Gastroesophageal sphincter (tissue), 4 donors: Measurements from ENCODE around the gene CCDC159. TPM values are rescaled to one million over a fixed set of nuclear protein-coding genes. Genes with fewer than 3 reads are reported as not detected.

ENCODE experiments used
- ATAC-seq: fragments of 150-250 bp; one replicate; pipeline ENCODE4 v1.9.1; 2016; ENCODE audit warnings: mild to moderate bottlenecking, moderate library complexity
- H3K27ac ChIP-seq, 4 donors: fragments of 200-600 bp; sonication (generic) in 3 of 4; 1 replicate in 3 of 4; 2 replicates in 1 of 4; pipeline ENCODE4 v1.5.1; 2016 to 2019
- H3K27me3 ChIP-seq: fragments of 200-600 bp; sonication (generic); one replicate; pipeline ENCODE4 v1.5.1; 2019
- H3K36me3 ChIP-seq, 2 donors: fragments of 200-600 bp; sonication (generic); one replicate each; pipeline ENCODE4 v1.5.1; 2019; ENCODE audit warnings: control low read depth in 1 of 2
- H3K4me1 ChIP-seq, 3 donors: fragments of 200-600 bp; sonication (generic); 1 replicate in 2 of 3; 2 replicates in 1 of 3; pipeline ENCODE4 v1.5.1; 2016 to 2019; ENCODE audit warnings: control low read depth in 2 of 3
- H3K4me3 ChIP-seq, 2 donors: fragments of 200-600 bp; sonication (generic); one replicate each; pipeline ENCODE4 v1.5.1; 2019; ENCODE audit warnings: mild to moderate bottlenecking in 1 of 2, moderate library complexity in 1 of 2
- H3K9me3 ChIP-seq, 3 donors: fragments of 200-600 bp; sonication (generic); one replicate each; pipeline ENCODE4 v1.5.1; 2017 to 2019; ENCODE audit warnings: control low read depth in 2 of 3
- EP300 ChIP-seq: sonication (generic); formaldehyde crosslinking; IDR thresholded peaks from one replicate; pipeline ENCODE4 v1.6.1; 2017; ENCODE audit warnings: antibody characterized with exemption, mild to moderate bottlenecking
- POLR2A ChIP-seq, 2 donors: fragments of 450-650 bp; IDR thresholded peaks; one replicate each; pipeline ENCODE4 v1.6.1; 2017; ENCODE audit warnings: antibody characterized with exemption in 2 of 2, mild to moderate bottlenecking in 2 of 2, moderate library complexity in 1 of 2
- POLR2AphosphoS5 ChIP-seq: sonication (generic); formaldehyde crosslinking; IDR thresholded peaks from one replicate; pipeline ENCODE4 v1.6.1; 2017; ENCODE audit warnings: antibody characterized with exemption
- WGBS, 2 donors: methylation state at CpG; one replicate each; pipeline ENCODE4 v1.1.5; 2018; ENCODE audit warnings: low coverage in 1 of 2; 5-methylcytosine and 5-hydroxymethylcytosine counted together
- total RNA-seq, 4 donors: library from RNA; depleted of rRNA; stranded (reverse); fragments of >200 nt; gene quantifications; one replicate each; pipeline ENCODE4 v1.1.0, GENCODE V29; 2016
- TF ChIP-seq, protein P1 (sequence below), 4 experiments: fragments of 200-600 bp in 2 of 4; fragments of 450-650 bp in 2 of 4; sonication (generic) in 1 of 4; IDR thresholded peaks; one replicate each; pipeline ENCODE4 v1.5.1; 2017 to 2019; ENCODE audit warnings: antibody characterized with exemption in 4 of 4, mild to moderate bottlenecking in 2 of 4, moderate library complexity in 2 of 4

The CCDC159 gene
- total RNA-seq, 4 donors from 2014 or later = 6.6 to 30.0 (median 19.0) TPM

DNA sequence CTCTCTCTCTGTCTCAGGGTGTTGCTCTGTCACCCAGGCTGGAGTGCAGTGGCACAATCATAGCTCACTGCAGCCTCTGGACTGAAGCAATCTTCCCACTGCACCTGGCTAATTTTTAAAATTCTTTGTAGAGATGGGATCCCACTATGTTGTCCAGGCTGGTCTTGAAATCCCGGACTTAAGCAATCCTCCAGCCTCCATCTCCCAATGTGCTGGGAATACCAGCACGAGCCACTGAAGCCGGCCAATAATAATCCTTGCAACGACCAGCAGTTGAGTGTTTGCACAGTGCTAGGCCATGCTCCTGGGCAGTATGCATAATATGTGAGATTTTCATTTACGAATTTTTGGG is 38.4 kb downstream of the CCDC159 start:
- peaks cover 30% of the 10 kb centered on the region for H3K27me3 ChIP-seq
- H3K36me3 ChIP-seq = no peaks in the 10 kb centered on the region
- H3K4me3 ChIP-seq = no peak overlapping the region
- peaks cover 0 to 49% (median 23%) of the 10 kb centered on the region in 3 donors for H3K4me1 ChIP-seq
- H3K27ac ChIP-seq = no peak overlapping the region
- H3K9me3 ChIP-seq = no peaks in the 10 kb centered on the region
- no peak for TF ChIP-seq POLR2AphosphoS5
- no peak for TF ChIP-seq POLR2A (IDR thresholded peaks at IDR 0.05)
- TF ChIP-seq, protein P1, sequence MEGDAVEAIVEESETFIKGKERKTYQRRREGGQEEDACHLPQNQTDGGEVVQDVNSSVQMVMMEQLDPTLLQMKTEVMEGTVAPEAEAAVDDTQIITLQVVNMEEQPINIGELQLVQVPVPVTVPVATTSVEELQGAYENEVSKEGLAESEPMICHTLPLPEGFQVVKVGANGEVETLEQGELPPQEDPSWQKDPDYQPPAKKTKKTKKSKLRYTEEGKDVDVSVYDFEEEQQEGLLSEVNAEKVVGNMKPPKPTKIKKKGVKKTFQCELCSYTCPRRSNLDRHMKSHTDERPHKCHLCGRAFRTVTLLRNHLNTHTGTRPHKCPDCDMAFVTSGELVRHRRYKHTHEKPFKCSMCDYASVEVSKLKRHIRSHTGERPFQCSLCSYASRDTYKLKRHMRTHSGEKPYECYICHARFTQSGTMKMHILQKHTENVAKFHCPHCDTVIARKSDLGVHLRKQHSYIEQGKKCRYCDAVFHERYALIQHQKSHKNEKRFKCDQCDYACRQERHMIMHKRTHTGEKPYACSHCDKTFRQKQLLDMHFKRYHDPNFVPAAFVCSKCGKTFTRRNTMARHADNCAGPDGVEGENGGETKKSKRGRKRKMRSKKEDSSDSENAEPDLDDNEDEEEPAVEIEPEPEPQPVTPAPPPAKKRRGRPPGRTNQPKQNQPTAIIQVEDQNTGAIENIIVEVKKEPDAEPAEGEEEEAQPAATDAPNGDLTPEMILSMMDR (IDR thresholded peaks at IDR 0.05) = no peak
- TF ChIP-seq EP300 = no peak
- WGBS, 2 donors = 75 to 78% methylated on average over 4 to 5 of the region's 5 CpGs
- ATAC-seq = no peak

DNA sequence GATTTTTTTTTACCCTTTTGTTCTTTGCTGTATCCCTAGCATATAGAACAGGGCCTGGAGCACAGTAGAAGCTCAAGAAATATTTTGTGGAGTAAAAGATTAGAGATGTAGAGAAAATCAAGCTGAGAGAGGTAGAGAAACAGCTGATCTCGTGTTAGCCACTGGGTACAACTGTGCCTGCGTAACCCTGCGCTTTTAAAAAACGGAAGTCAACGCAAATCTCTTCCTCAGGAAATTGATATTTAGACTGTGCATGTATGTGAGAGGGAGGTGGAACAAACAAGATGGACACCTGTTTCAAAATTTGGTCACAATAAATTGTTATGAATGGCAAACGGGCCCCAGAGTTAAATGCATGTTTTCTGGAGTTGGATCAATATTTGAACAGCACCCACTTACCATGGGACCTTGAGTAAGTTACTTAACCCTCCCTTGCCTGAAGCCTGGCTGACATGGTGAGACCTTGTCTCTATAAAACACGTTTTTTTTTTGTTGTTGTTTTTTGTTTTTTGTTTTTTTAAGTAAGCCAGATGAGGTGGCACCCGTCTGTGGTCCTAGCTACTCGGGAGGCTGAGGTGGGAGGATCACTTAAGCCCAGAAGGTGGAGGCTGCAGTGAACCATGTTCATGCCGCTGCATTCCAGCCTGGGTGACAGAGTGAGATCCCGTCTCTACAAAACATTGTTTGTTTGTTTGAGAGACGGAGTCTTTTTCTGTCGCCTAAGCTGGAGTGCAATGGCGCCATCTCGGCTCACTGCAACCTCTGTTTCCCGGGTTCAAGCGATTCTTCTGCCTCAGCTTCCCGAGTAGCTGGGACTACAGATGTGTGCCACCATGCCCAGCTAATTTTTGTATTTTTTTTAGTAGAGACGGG is 41.1 kb downstream of the CCDC159 start:
- no peak overlapping the region for H3K27ac ChIP-seq
- H3K9me3 ChIP-seq = peaks cover 0 to 11% (median 0%) of the 10 kb centered on the region in 3 donors
- peaks cover 20% of the 10 kb centered on the region for H3K27me3 ChIP-seq
- H3K4me1 ChIP-seq = peaks cover 0 to 23% (median 16%) of the 10 kb centered on the region in 3 donors
- TF ChIP-seq POLR2A (IDR thresholded peaks at IDR 0.05) = no peak
- TF ChIP-seq POLR2AphosphoS5 = no peak
- TF ChIP-seq, protein P1 (IDR thresholded peaks at IDR 0.05) = no peak
- TF ChIP-seq EP300 = no peak
- H3K4me3 ChIP-seq = no peak overlapping the region
- no peak for ATAC-seq
- WGBS, 2 donors = 54 to 73% methylated on average over 7 to 19 of the region's 19 CpGs
- H3K36me3 ChIP-seq = no peaks in the 10 kb centered on the region

DNA sequence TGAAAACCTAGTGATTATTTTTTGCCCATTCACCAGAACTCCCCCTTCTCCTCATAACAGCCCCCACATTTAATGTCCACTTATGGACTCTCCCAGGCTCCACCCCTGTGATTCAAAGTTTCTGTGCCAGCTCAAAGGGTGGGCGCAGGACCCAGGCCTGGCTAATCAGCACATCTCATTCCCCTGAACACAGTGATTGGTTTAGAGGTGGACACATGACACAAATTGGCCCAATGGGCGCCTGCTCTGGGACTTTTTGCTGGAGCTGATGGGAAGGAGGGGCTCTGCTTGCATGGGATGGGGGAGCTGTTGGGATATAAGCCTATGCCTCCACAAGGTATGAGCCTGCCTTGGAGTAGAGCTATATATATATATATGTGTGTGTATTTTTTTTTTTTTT is 44.0 kb downstream of the CCDC159 start:
- no peak overlapping the region for H3K27ac ChIP-seq
- H3K4me3 ChIP-seq = no peak overlapping the region
- ATAC-seq = no peak
- H3K4me1 ChIP-seq = no peaks in the 10 kb centered on the region
- H3K9me3 ChIP-seq = peaks cover 0 to 11% (median 0%) of the 10 kb centered on the region in 3 donors
- peaks cover 10% of the 10 kb centered on the region for H3K27me3 ChIP-seq
- no CpG with 5 or more reads among the region's 2 CpGs for WGBS, 2 donors
- TF ChIP-seq POLR2A (IDR thresholded peaks at IDR 0.05) (no peak), POLR2AphosphoS5 (no peak), EP300 (no peak)
- TF ChIP-seq, protein P1 (IDR thresholded peaks at IDR 0.05) = no peak
- no peaks in the 10 kb centered on the region for H3K36me3 ChIP-seq

DNA sequence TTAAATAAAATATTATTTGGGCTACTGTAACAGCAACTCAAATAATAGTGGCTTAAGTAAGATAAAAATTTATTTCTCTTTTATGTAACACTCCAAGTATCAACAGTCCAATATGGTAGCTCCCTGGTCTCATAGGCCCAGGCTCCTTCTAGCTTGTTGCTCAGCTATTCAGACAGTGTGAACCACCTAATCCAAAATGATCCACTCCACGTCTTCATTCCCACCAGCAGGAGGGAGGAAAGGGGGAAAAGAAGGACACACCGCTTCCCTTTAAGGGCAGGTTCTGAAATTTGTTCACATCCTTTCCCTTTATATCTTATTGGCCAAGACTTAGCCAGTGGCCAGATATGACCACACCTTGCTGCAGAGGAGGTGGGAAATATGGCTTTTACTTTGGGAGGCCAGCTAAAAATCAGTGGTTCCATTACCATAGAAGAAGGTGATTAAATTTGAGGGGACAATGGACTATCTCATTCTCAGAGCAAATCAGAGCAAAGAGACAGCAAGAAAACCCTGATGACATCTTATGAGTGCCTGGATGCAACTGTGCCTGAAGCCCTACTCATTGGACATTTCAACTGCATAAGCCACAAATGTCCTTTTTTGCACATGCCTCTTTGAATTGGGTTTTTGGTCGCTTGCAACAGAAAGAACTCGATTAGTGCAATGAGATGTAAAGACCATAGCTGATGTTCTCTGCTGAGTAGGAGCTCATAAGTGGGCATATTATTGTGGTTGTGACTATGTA is 44.8 kb downstream of the CCDC159 start:
- Histone ChIP-seq H3K4me1 (no peaks in the 10 kb centered on the region), H3K27me3 (peaks cover 10% of the 10 kb centered on the region), H3K27ac (no peak overlapping the region), H3K9me3 (peaks cover 0 to 11% (median 0%) of the 10 kb centered on the region in 3 donors), H3K36me3 (no peaks in the 10 kb centered on the region), H3K4me3 (no peak overlapping the region)
- TF ChIP-seq POLR2A (IDR thresholded peaks at IDR 0.05) (no peak), POLR2AphosphoS5 (no peak), EP300 (no peak)
- TF ChIP-seq, protein P1 (IDR thresholded peaks at IDR 0.05) = no peak
- no peak for ATAC-seq
- WGBS, 2 donors = 55 to 78% methylated on average over 2 to 4 of the region's 4 CpGs
